COLO668 (cell line): ENCODE data around the gene PDZD7.
"Not testable (repeated sequence)": the region's sequence is repeated elsewhere in the genome, so short reads cannot be mapped to it uniquely, and the experiment has no call there.

Experiments used
- DNase-seq: peaks from one replicate; lab custom pipeline; 2025; ENCODE audit not compliant: unreplicated experiment; lab: John Stamatoyannopoulos, UW

The PDZD7 gene

GRCh38 chr10:101041252-101041761 is 10.4 kb upstream of the PDZD7 start:
- peak; percentile 54 for DNase-seq

- no peak for DNase-seq
Measured at GRCh38 chr10:101040851-101041250, 9.9 kb upstream of the PDZD7 start.

GRCh38 chr10:101040061-101040460 is 9.1 kb upstream of the PDZD7 start:
- DNase-seq, result no peak

GRCh38 chr10:101038484-101038883 is 7.6 kb upstream of the PDZD7 start:
- DNase-seq, result no peak

GRCh38 chr10:101036726-101037125 is 5.8 kb upstream of the PDZD7 start:
- DNase-seq, result no peak

GRCh38 chr10:101035916-101036702 is 5.2 kb upstream of the PDZD7 start:
- no peak for DNase-seq

GRCh38 chr10:101035314-101035713 is 4.4 kb upstream of the PDZD7 start:
- DNase-seq, result no peak

GRCh38 chr10:101034404-101034803 is 3.5 kb upstream of the PDZD7 start:
- DNase-seq, result not testable (repeated sequence)

- no peak for DNase-seq
Measured at GRCh38 chr10:101033276-101033675, 2.3 kb upstream of the PDZD7 start.

- DNase-seq, result peak; percentile 23
Measured at GRCh38 chr10:101032637-101033224, 1.8 kb upstream of the PDZD7 start.

GRCh38 chr10:101031796-101032636 is 1.1 kb upstream of the PDZD7 start:
- peak; percentile 52 for DNase-seq

- DNase-seq, result no peak
Measured at GRCh38 chr10:101030496-101031127, 317 bp downstream of the PDZD7 start.

- no peak for DNase-seq
Measured at GRCh38 chr10:101029520-101030295, 1.2 kb downstream of the PDZD7 start.

GRCh38 chr10:101028446-101029337 is 2.2 kb downstream of the PDZD7 start:
- no peak for DNase-seq

GRCh38 chr10:101027106-101027720 is 3.7 kb downstream of the PDZD7 start:
- no peak for DNase-seq

- DNase-seq, result no peak
Measured at GRCh38 chr10:101022967-101023705, 7.8 kb downstream of the PDZD7 start.

- no peak for DNase-seq
Measured at GRCh38 chr10:101021692-101022251, 9.2 kb downstream of the PDZD7 start.

GRCh38 chr10:101021239-101021638 is 9.7 kb downstream of the PDZD7 start:
- DNase-seq, result no peak
